NCI-H1930 (cell line): ENCODE measurements around the gene HOGA1.
"Not testable (repeated sequence)": the region's sequence is repeated elsewhere in the genome, so short reads cannot be mapped to it uniquely, and the experiment has no call there.

ENCODE experiments used
- DNase-seq, 2 experiments: peaks; one replicate each; lab custom pipeline; 2025; lab: John Stamatoyannopoulos, UW

HOGA1 gene

DNA sequence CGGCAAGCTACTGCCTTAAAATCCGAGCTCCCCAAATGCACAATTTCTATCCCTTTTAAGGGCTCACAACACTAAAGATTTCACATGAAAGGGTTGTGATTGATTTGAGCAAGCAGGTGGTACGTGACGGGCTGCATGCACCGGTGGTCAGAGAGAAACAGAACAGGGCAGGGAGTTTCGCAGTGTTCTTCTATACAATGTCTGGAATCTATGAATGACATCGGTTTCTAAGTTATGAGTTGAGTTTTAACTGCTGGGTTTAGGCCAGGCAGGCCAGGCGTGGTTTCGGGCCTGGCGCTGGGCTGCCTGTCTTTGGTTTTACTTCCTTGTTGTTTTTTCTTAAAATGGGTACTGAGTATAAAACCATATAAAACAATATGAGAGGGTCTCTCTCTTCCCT is 28.6 kb upstream of the HOGA1 start:
- not testable (repeated sequence) for DNase-seq

DNA sequence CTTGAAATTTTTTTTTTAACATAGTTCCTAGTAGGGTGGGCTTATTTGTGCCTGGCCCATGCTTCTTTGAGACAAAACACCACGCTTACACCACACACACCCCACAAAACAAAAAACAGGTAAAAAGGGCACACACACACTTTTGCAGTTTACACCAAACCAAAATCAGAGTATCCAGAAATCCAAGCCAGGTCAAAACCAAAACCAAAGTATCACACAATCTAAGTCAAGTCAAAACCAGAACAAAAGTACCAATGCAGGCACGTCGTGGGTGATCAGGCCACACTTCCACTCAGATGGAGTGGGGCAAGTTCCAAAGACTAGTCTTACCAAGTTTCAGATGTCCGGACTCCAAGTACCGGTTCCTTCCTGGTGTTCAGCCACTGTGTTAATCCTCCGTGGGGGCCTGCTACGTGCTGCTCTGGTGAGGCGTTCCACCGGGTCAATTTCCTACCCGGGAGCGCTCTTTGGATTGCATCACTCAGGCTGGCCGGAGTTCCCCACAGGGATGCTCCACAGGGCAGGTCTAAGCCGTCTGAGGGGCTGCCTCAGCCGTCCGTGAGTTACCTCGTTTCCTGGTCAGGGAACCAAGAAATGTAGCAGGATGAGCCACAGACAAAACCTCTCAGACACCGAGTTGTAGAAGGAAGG is 23.3 kb upstream of the HOGA1 start:
- DNase-seq, result not testable (repeated sequence)

DNA sequence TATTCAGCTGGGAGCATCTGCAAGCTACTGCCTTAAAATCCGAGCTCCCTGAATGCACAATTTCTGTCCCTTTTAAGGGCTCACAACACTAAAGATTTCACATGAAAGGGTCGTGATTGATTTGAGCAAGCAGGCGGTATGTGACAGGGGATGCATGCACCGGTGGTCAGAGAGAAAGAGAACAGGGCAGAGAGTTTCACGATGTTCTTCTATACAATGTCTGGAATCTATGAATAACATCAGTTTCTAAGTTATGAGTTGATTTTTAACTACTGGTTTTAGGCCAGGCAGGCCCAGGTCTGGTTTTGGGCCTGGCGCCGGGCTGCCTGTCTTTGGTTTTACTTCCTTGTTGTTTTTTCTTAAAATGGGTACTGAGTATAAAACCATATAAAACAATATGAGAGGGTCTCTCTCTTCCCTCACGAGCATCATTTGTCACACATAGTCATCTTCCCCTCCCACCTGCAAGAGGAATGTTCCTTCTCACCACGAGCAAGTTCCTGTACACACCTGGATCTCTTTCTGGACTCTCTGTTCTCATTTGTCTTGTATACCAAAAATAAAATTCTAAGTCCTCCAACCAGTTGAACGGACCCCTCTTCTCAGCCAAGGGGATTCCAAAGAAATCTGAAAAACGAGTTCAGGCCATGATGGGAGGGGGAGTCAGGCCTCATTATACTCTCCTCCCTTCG is 22.7 kb upstream of the HOGA1 start:
- DNase-seq, result not testable (repeated sequence)

DNA sequence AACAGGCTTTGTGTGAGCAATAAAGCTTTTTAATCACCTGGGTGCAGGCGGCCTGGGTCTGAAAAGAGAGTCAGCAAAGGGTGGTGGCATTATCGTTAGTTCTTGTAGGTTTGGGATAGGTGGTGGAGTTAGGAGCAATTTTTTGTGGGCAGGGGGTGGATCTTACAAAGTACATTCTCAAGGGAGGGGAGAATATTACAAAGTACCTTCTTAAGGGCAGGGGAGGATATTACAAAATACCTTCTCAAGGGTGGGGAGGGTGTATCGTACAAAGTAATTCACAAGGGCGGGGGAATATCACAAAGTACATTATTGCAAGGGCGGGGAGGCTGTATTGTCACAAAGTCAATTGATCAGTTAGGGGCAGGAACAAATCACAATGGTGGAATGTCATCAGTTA is 21.9 kb upstream of the HOGA1 start:
- not testable (repeated sequence) for DNase-seq

DNA sequence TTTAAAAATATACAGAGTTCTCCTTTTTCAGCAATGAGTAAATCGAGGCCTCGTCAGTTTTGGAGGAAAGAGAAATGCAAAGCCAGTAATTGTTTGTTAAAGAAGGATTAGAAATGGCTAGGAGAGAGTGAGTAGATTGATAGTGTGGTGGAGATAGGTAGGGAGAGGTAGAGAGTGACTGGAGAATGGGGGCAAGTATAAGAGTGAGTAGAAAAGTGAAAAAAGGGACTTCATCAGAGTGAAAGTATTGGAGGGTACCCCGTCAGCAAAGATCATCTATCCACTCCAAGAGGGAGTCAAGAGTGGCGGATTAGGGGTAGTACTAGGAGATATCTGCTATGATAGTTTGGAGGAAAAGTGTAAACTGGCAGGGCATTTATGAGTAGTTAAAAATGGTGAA is 20.9 kb upstream of the HOGA1 start:
- no peak for DNase-seq

DNA sequence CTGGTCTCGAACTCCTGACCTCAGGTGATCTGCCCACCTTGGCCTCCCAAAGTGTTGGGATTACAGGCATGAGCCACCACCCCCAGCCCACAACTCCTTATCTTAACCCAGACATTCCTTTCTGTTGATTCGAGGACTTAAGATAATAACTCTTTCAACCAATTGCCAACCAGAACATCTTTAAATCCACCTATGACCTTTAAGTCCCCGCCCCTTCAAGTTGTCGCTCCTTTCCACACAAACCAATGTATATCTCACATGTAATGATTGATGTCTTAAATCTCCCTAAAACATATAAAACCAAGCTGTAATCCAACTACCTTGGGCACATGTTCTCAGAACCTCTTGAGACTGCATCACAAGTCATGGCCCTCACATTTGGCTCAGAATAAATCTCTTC is 19.4 kb upstream of the HOGA1 start:
- DNase-seq, result no peak

DNA sequence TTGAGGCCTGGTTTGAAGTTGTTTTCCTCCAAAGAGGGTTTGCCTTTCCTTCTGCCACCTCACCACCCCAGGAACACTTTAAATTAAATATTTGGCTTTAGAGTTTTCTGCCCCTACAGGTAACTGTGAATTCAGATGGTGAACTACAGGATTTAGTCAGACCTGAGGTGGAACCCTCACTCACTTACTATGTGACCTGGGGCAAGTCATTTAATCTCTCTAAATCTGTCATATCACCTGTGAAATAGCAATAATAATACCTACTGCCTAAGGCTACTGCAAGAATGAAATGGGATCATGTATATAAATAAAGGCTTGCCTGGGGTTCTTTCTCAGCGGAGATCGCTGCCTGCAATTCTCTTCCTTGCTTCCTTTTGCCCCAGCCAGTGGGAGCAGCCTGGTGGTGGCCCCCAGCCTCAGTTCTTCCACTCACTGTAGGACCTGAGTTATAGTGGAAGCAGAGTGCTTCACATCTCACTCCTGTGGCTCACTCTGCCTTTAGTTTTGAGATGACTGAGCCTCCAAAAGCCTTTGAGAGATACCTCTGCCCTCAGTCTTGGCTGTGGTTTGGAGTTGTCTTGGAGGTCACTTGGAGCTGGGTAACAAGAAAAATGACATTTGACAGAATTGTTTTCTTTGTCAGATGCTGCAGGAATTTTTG is 17.7 kb upstream of the HOGA1 start:
- DNase-seq, result no peak

DNA sequence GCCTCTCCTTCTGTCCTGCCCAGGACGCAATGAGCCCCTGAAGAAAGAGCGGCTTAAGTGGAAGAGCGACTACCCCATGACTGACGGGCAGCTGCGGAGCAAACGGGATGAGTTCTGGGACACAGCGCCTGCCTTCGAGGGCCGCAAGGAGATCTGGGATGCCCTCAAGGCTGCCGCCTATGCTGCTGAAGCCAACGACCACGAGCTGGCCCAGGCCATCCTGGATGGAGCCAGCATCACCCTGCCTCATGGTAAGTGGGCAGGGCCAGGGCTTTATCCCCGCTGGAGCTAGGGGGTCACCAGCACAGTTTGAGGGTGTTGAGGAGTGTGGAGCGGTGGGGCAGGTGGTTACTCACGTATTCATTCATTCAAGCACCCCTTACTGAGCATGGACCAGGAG is 16.3 kb upstream of the HOGA1 start:
- DNase-seq, result no peak

DNA sequence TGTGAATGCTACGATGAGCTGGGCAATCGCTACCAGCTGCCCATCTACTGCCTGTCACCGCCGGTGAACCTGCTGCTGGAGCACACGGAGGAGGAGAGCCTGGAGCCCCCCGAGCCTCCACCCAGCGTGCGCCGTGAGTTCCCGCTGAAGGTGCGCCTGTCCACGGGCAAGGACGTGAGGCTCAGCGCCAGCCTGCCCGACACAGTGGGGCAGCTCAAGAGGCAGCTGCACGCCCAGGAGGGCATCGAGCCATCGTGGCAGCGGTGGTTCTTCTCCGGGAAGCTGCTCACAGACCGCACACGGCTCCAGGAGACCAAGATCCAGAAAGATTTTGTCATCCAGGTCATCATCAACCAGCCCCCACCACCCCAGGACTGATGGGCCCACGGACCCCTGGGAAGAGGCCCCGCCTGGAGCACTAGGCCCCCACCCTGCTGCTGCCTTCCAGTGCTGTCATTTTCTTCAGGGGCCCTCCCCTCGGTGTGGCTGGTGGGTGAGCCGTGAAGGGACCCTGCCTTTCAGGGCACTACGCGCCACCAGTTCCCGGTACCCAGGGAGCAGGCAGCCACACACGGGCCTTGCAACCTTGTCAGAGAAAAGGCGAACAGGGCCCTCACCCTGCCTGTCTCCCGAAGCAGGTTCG is 13.9 kb upstream of the HOGA1 start:
- no peak for DNase-seq

DNA sequence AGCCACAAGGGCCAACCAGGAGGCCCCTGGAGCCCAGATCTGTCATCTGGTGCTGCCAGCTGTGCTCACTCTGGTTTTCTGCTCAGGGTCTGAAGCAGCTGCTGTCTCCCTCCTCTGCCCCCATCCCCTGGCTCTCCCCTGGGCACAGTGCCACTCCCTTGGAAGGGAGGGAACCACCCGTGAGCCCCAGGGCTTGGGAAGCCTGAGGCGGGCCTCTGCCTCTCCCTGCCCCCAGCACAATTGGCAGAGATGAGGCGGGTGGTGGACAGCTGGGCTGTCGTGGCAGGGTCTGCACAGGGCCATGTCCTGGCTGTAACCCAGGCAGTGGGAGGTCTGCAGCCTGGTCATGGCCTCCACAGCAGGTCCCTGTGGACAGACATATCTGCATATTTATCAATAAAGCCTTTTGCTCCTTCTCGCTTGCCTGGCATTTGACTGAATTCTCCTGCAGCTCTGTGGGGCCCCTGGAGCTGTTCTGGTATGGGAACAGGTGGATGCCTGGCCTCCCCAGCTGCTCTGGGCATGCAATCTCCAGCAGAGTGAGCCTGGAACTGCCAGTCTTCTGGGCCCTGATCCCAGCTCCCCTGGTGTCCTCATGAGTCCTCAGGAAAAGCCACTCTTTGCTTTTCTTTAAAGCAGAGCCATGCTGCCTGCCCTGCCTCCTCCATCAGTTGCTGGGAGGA is 13.3 kb upstream of the HOGA1 start:
- DNase-seq, result no peak

DNA sequence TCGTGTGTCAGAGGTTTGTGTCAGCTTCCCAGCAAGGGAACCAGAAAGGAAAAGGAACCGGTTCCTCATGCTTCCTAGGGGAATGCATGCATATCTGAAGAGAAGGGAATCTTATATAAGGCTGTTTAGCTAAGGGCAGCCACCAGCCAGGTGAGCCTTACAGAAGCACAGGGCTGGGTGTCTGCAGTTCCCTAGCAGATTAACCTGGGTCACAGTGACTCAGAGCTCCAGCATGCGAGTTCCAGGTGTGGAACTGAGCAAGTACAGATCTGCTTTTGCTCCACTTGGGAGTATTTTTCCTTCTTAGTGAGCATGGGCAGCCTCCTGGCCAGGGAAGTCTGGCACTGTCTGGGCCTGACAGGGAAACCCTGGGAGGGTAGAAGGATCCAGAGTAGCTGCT is 12.6 kb upstream of the HOGA1 start:
- no peak for DNase-seq

DNA sequence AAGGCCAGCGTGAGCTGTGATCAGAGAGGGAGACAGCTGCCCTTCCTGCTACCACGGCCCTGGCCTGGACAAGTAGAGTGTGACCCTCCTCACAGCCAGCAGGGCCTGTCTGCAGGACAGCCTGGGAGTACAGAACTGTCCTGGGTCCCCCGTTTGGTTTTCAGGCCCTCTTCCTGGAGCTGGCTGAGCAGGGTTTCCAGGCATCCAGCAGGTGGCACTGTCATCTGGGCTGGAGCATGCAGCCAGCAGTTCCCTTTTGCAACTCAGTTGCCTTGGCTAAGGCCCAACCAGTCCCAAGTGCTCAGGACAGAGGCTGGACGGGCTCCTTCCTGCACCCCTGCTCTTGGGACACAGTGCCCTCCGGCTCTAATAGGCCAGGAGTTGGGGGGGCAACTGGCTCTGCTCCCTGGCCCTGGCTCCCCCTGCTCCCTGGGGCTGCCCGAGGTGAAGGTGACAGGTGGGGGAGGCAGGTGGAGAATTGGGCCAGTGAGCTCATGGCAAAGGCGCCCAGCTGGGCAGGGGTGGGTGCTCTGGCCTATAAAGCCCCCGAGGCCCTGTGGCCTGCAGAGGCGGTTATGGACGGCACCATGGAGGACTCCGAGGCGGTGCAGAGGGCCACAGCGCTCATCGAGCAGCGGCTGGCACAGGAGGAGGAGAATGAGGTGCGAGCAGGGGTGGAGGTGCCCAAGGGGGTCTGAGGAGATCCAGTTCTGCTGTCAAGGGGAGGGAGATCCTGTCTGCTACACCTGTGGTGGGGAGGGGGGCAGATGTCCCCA is 11.8 kb upstream of the HOGA1 start, which contains the start of gene ANKRD2:
ANKRD2 (plus strand) TSS at position 566 of the 776 bp plus-strand sequence; CDS start at position 576, 10 bp downstream.
- peak in 1 of 2 experiments; percentile 27 for DNase-seq

DNA sequence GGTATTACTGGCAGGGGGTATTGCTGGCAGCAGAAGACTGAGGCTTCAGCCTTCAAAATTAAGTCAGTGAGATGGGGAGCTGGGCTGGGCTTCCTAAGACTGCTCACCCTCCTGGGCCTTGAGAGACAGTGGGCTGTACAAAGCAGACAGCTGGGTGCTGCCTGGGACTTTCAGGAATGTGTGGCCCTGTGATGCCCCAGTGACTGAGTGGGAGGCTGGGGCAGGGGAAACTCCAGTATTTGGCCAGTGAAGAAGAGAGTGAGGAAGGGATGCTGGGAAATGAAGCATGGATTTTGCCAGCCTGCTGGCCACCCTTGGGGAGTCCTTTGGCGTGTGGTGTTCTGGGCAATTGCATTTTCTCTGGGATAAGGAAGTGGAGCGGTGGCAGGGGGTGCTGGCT is 11.2 kb upstream of the HOGA1 start:
- no peak for DNase-seq

DNA sequence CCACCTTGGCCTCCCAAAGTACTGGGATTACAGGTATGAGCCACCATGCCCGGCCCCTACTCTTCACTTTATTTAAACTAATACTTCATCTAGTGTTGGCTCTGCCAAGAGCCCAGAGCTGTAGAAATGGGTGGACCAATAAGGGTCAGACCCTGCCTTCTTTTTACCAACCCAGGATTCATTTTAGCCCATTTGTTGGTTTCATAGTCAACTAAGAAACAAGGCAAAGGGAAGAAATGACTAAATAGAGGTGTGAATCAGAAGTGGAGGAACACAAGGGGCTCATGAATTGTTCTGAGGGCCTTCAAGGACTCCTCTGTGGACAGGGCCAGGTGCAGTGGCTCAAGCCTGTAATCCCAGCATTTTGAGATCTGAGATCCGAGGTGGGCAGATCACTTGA is 10.5 kb upstream of the HOGA1 start:
- no peak for DNase-seq

DNA sequence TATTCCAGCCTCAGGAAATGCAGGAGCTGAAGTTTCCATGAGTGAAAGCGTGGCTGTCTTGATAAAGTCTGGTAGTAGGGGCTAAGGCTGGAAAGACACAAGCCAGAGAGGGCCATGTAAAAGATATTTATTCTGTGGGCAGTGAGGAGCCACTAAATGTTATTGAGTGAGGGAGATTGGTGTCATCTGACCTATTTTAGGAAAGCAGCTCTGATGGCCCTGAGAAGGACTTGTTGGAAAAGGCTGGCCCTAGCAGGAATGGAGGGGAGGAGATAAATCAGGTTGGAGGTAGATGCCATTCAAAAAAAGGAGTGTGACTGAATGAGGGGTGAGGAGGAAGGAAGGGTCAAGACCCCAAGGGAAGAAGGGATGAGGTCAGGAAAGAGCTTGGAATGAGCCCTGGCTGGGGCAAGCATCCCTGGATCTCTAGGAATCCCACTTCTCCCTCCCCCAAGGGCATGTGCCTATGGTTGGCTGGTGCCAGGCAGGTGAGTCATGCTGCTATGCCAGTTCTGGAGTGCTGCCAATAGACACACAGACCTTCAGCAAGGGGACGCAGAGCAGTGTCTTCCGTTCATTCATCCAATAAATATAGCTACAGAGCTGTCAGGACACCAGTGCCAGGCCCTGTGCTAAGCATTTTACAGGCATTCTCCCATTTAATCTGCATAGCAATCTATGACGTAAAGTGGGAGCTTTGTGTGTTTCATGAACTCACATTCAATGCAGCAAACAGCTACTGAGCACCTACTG is 9.6 kb upstream of the HOGA1 start:
- no peak for DNase-seq

DNA sequence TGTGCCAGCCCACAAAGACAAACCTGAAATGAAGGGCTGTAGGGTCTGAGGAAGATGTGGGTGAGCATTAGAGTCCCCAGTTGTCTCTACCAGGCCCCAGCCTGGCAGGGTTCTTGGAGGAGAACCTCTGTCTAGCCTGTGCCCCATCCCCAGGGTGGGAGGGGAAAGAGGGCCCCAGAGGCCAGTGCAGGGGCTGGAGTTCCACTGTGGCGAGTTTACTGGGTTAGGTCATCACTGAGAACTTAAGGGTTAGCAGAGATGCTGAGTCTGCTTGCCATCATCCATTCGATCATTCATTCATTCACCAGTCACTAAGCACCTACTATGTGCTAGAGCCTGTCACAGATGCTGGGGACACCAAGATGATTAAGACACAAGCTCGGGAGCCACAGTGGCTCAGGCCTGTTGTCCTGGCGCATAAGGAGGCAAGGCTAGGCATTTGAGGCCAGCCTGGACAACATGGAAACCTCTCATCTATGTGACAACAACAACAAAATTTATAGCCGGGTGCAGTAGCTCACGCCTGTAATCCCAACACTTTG is 9.0 kb upstream of the HOGA1 start:
- no peak for DNase-seq

DNA sequence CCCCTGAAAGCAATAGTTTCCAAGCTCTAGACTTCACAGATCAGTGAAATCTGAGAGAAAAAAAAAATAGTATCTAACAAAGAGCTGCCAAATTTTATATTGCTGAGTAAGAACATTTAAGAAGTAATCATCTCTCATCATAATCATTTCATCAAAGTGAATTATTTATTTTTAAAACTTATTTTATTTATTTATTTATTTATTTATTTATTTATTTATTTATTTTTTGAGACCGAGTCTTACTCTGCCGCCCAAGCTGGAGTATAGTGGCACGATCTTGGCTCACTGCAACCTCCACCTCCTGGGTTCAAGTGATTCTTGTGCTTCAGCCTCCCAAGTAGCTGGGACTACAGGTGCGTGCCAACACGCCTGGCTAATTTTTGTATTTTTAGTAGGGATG is 7.7 kb upstream of the HOGA1 start:
- not testable (repeated sequence) for DNase-seq

DNA sequence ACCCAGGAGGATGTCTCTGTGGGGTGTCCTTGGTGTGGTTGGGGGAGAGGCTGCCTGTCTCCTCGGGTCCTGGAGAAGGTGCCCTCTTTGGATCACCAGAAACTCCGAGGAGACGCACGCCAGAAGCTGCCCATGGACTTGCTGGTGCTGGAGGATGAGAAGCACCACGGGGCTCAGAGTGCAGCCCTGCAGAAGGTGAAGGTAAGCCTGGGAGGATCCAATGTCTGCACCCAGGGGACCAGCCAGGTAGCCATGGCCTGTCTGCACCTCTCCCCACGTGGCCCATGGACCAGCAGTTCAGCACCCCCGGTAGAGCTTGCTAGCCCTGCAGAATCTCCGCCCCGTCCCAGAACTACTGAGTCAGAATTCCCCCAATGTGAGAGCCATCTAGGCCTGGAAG is 6.5 kb upstream of the HOGA1 start:
- no peak for DNase-seq

DNA sequence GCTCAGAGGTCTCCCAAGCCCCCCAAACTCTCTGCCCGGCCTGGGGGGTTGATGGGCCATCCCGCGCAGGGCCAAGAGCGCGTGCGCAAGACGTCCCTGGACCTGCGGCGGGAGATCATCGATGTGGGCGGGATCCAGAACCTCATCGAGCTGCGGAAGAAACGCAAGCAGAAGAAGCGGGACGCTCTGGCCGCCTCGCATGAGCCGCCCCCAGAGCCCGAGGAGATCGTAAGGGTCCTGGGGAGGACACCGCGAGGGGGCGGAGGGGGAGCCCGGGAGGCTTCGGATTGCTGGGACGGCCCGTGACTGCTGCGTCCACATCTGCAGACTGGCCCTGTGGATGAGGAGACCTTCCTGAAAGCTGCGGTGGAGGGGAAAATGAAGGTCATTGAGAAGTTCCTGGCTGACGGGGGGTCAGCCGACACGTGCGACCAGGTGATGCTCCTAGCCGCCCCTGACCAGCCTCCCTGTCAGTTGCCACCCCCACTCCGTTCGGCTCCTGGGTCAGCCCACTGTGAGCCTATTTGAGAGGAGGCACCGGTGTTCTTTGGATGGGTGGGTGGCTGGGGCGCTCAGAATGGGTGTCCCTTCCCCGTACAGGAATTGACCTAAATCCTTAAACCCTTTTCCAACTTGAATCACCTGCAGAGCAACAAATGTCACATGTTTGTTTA is 5.9 kb upstream of the HOGA1 start:
- DNase-seq, result no peak
